Loucy (cell line): Measurements from ENCODE around the gene SHANK3.

ENCODE experiments used
- EZH2phosphoT487 ChIP-seq: fragments of 200-600 bp; IDR thresholded peaks from 2 replicates; pipeline ENCODE4 v1.6.1; 2018; ENCODE audit warnings: antibody characterized with exemption, mild to moderate bottlenecking, moderate library complexity, borderline replicate concordance
- TF ChIP-seq, protein P1 (sequence below): fragments of 200-600 bp; sonication (generic); conservative IDR thresholded peaks from 2 replicates; pipeline ENCODE4 v1.5.1; 2014; ENCODE audit warnings: mild to moderate bottlenecking, antibody characterized with exemption, low read length

DNA sequence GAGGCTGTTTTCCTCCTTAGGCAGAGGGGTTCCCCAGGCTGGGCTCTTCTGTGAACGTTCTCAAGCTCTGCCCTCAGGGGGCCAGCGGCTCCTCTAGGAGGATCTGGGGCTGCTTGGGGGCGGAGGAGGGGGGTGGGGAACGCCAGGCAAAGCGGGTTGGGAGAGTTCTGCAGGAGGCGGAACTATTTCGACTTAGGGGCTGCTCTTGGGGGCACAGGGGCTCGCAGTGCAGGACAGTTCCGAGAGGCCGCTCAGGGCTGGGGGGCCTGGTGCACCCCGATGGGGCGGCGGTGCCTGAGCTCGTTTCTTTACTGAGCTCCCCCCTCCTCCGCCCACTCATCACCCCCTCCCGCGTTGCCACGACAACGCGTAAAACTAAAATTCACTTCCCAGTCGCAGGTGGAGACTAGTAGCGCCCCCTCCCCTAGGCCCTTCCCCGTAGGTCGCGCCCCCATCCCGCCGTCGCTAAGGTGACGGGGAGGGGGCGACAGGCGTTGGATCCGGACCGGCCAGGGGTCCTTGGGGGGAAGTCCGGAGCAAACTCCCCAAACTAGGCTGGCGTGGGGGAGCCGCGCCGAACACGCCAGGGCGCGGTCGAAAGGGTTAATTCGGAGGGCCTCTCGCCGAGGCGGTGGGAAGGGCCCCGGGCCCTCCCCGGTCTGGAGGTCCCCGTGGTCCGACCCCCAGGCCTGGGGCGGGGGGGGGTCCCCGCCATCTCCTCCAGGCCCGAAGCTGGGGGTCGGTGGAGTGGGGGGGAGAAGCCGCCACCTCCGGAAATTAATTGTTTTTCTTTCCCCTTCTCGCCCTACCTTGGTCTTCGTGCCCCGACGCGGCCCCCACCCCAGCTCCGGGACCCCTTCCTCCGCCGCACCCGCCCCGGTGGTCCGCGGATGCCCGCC, 857 bp downstream of the SHANK3 start:
- TF ChIP-seq, protein P1, sequence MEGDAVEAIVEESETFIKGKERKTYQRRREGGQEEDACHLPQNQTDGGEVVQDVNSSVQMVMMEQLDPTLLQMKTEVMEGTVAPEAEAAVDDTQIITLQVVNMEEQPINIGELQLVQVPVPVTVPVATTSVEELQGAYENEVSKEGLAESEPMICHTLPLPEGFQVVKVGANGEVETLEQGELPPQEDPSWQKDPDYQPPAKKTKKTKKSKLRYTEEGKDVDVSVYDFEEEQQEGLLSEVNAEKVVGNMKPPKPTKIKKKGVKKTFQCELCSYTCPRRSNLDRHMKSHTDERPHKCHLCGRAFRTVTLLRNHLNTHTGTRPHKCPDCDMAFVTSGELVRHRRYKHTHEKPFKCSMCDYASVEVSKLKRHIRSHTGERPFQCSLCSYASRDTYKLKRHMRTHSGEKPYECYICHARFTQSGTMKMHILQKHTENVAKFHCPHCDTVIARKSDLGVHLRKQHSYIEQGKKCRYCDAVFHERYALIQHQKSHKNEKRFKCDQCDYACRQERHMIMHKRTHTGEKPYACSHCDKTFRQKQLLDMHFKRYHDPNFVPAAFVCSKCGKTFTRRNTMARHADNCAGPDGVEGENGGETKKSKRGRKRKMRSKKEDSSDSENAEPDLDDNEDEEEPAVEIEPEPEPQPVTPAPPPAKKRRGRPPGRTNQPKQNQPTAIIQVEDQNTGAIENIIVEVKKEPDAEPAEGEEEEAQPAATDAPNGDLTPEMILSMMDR = no peak
- TF ChIP-seq EZH2phosphoT487 = no peak
